Ovary (tissue), 3 donors: ENCODE measurements around the gene CNTNAP5.

Source experiments
- CTCF ChIP-seq, 3 donors: fragments of 450-650 bp in 2 of 3; fragments of 200-600 bp in 1 of 3; IDR thresholded peaks; one replicate each; pipeline versions ENCODE4 v1.5.1 to v1.8.0; 2016 to 2022; ENCODE audit warnings: antibody characterized with exemption in 3 of 3, mild to moderate bottlenecking in 1 of 3
- POLR2A ChIP-seq: fragments of 450-650 bp; IDR thresholded peaks from one replicate; pipeline ENCODE4 v1.6.1; 2017; ENCODE audit warnings: antibody characterized with exemption, mild to moderate bottlenecking, moderate library complexity
- donor health status: DM: no; HTN: no; CAD: no.

- TF ChIP-seq CTCF (IDR thresholded peaks at IDR 0.05) (no peak), POLR2A (no peak)
These were observed 355.2 kb downstream of the CNTNAP5 start for GRCh38 chr2:124380221-124380749.
